Left lung (tissue), 10 donors: ENCODE results near the gene RYR2. TPM values are rescaled to one million over a fixed set of nuclear protein-coding genes. Genes with fewer than 3 reads are reported as not detected.

Experiments used
- ATAC-seq: fragments of 200-7000 bp; cut with Tn5 transposase; one replicate; pipeline ENCODE4 v1.9.1; 2020; ENCODE audit warnings: moderate library complexity
- DNase-seq, 4 donors: peaks; one replicate each; pipeline ENCODE4 v3.0.0-alpha.2; 2013 to 2020
- H3K27ac ChIP-seq, 2 donors: fragments of 200-600 bp; sonication (generic) in 1 of 2; one replicate each; pipeline versions ENCODE4 v1.5.0 to v1.8.0; 2020 to 2021
- H3K27me3 ChIP-seq, 2 donors: fragments of 200-600 bp; sonication (generic) in 1 of 2; one replicate each; pipeline versions ENCODE4 v1.5.0 to v1.8.0; 2020 to 2021
- H3K36me3 ChIP-seq, 2 donors: fragments of 200-600 bp; sonication (generic) in 1 of 2; one replicate each; pipeline versions ENCODE4 v1.5.0 to v1.8.0; 2020 to 2021
- H3K4me1 ChIP-seq, 2 donors: fragments of 200-600 bp; one replicate each; pipeline ENCODE4 v1.8.0; 2021
- H3K4me3 ChIP-seq, 2 donors: fragments of 200-600 bp; sonication (generic) in 1 of 2; one replicate each; pipeline versions ENCODE4 v1.5.0 to v1.8.0; 2020 to 2021; ENCODE audit warnings: mild to moderate bottlenecking in 1 of 2
- H3K9me3 ChIP-seq, 2 donors: fragments of 200-600 bp; sonication (generic) in 1 of 2; one replicate each; pipeline versions ENCODE4 v1.5.0 to v1.8.0; 2020 to 2021
- CTCF ChIP-seq, 2 donors: fragments of 200-600 bp; sonication (generic) in 1 of 2; IDR thresholded peaks; one replicate each; pipeline versions ENCODE4 v1.5.0 to v1.8.0; 2021; ENCODE audit warnings: antibody characterized with exemption in 2 of 2
- intact Hi-C, 2 donors: fragments of 100-400 bp; cut with DNase I; formaldehyde crosslinking; loops; one replicate each; pipeline versions ENCODE4 v1.11.2 to v1.14.2; 2022
- polyA plus RNA-seq, 6 donors: library from polyadenylated mRNA; unstranded; fragments of 120-200 nt; gene quantifications; one replicate each; pipeline ENCODE4 v1.2.1, GENCODE V29; 2013; ENCODE audit not compliant: insufficient read length in 6 of 6
- total RNA-seq, 2 donors: library from RNA; stranded (reverse); fragmentation: NEBNext Ultra II Directional; extraction: Animal tissue kit (Norgen Biotek cat#: 25700); gene quantifications; one replicate each; pipeline ENCODE4 v1.2.1, GENCODE V29; 2021
- donor health status: DM: no; HTN: yes; CAD: no.
- donor health status: DM: no; HTN: no; CAD: no.

RYR2 gene
- total and polyA plus RNA-seq, 8 donors, result 4.7 to 10.3 (median 7.6) TPM

- Histone ChIP-seq H3K36me3 (no peaks in the 10 kb centered on the region), H3K4me3 (no peak overlapping the region), H3K27me3 (no peaks in the 10 kb centered on the region), H3K4me1 (peaks cover 0 to 4% of the 10 kb centered on the region in 2 donors), H3K27ac (no peak overlapping the region), H3K9me3 (no peaks in the 10 kb centered on the region)
- ATAC-seq, result no peak
- no peak for DNase-seq
- TF ChIP-seq CTCF (IDR thresholded peaks at IDR 0.05), result no peak
- intact Hi-C loops, result no loop called here
These were observed 110.7 kb downstream of the RYR2 start for GRCh38 chr1:237152506-237153335.

DNA sequence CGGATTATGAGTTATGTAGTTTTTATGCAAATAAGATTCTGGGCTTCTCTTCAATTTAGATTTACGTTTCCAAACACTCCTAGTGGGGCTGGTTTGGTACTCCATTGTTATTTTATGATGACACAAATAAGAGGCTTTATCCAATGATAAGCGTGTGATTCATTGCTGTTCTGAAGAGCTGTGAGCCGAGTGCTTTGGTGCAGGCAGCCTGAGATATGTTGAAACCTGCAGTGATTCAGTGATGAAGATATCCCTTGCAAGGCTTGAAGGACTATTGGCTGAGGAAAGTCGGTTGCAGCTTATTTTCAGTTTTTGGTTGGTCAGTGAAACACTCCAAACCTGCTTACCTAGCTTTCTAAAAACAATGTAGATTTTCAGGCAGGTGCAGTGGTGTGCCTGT is 112.2 kb downstream of the RYR2 start:
- H3K9me3 ChIP-seq, result no peaks in the 10 kb centered on the region
- intact Hi-C loops, result no loop called here
- peaks cover 0 to 4% of the 10 kb centered on the region in 2 donors for H3K4me1 ChIP-seq
- no peak for TF ChIP-seq CTCF (IDR thresholded peaks at IDR 0.05)
- no peak for DNase-seq
- no peaks in the 10 kb centered on the region for H3K27me3 ChIP-seq
- peak; percentile 62 for ATAC-seq
- H3K4me3 ChIP-seq, result no peak overlapping the region
- H3K27ac ChIP-seq, result no peak overlapping the region
- H3K36me3 ChIP-seq, result no peaks in the 10 kb centered on the region

DNA sequence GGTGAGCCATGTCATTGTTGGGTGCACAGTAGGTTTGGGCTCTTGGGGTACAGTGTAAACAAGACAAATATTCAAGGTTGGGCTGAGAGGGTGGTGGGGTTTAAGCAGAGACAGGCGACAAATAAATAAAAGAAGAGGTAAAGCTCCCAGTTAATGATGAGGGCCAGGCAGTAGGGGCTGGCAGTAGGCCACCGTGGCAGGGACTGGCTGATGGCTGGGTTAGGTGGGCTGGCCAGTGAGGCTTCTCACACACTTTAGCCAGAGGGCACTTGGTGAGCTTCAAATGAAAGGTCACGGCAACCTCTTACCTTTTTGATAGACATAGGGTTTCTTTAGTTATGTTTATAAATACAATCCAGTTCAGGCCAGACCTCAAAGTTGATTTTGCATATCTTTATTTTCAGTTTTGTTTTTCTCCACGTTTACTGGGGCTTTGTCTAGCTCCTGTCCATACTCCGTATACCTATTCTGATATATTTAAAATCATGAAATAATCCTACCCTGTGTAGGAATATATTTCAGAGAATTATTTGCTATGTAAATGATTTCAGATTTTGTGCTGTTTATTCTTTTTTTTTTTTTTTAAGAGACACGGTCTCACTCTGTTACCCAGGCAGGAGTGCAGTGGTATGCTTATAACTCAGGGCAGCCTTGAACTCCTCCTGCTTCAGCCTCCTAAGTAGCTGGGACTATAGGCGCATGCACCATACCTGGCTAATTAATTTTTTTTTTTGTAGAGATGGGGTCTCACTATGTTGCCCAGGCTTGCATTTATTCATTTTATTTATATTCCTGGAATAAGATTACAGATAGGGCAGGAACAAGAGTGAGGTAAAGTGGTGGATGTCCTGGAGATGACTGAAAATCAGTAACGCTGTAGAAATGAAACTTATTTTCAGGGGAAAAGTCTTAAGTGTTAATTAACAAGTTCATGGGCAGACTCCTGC is 122.7 kb downstream of the RYR2 start:
- H3K4me3 ChIP-seq, result no peak overlapping the region
- H3K36me3 ChIP-seq, result no peaks in the 10 kb centered on the region
- H3K4me1 ChIP-seq, result no peaks in the 10 kb centered on the region
- intact Hi-C loops, result no loop called here
- DNase-seq (no peak), ATAC-seq (no peak)
- H3K27me3 ChIP-seq, result no peaks in the 10 kb centered on the region
- H3K9me3 ChIP-seq, result no peaks in the 10 kb centered on the region
- TF ChIP-seq CTCF (IDR thresholded peaks at IDR 0.05), result no peak
- no peak overlapping the region for H3K27ac ChIP-seq

DNA sequence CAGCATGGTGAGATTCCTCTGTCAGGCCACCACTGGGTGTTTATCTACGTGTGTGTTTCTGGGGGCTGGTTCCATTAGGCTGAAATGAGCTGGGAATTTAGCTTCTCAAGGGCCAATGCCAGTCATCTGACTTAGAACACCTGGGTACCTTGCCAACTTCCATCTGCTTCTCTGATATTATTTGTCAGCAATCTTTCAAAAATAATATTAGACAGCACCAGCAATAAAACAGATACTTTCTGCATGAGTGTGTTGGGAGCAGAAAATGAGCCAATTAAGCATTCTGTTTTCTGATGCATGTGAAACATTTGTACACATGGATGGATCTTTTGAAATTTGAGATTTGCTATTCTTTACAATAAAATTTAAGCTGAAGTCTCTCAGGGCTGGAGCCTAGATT is 124.1 kb downstream of the RYR2 start:
- H3K27me3 ChIP-seq, result no peaks in the 10 kb centered on the region
- no peak overlapping the region for H3K27ac ChIP-seq
- no peak for DNase-seq
- H3K9me3 ChIP-seq, result no peaks in the 10 kb centered on the region
- intact Hi-C loops, result no loop called here
- no peak for ATAC-seq
- H3K4me3 ChIP-seq, result no peak overlapping the region
- TF ChIP-seq CTCF (IDR thresholded peaks at IDR 0.05), result no peak
- no peaks in the 10 kb centered on the region for H3K4me1 ChIP-seq
- H3K36me3 ChIP-seq, result no peaks in the 10 kb centered on the region

DNA sequence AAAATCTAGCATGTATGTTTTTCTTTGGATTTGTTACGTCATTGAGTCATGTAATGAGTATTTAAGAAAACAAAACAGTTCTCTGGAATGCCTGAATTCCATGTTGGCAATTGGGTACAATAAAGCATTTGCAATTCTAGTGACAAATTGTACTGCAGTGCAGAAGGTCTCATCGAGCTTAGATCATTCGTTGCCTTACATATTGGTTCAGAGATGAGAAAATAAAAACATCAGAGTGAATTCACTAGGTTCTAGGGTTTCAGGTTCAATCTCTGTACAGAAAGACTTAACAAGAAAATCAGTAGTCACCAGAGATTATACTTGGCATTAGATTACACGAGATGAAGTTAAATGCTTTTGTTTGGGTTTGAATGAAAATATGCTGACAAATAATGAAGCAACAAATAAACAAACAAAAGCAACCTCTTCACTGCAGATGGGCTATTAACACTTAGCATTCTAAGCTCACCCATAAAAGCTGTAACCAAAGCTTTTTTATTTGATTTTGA is 124.7 kb downstream of the RYR2 start:
- no peak for DNase-seq
- H3K4me3 ChIP-seq, result no peak overlapping the region
- intact Hi-C loops, result no loop called here
- no peak for TF ChIP-seq CTCF (IDR thresholded peaks at IDR 0.05)
- H3K4me1 ChIP-seq, result no peaks in the 10 kb centered on the region
- no peaks in the 10 kb centered on the region for H3K9me3 ChIP-seq
- H3K27me3 ChIP-seq, result no peaks in the 10 kb centered on the region
- ATAC-seq, result no peak
- no peak overlapping the region for H3K27ac ChIP-seq
- no peaks in the 10 kb centered on the region for H3K36me3 ChIP-seq
